Heart right ventricle (tissue), 16 donors: ENCODE measurements around the gene SENP3. TPM values are rescaled to one million over a fixed set of nuclear protein-coding genes. Genes with fewer than 3 reads are reported as not detected.

Source experiments
- ATAC-seq, 8 donors: fragments of 200-7000 bp; cut with Tn5 transposase; one replicate each; pipeline ENCODE4 v1.9.1; 2020; ENCODE audit warnings: mild to moderate bottlenecking in 8 of 8, moderate library complexity in 8 of 8, moderate number of reproducible peaks in 1 of 8
- DNase-seq, 2 donors: peaks; one replicate each; pipeline ENCODE4 v3.0.0-alpha.2; 2020
- H3K27ac ChIP-seq, 10 donors: fragments of 200-600 bp; sonication (generic) in 2 of 10; one replicate each; pipeline versions ENCODE4 v1.5.0 to v1.8.0; 2020 to 2022; ENCODE audit warnings: mild to moderate bottlenecking in 3 of 10
- H3K27me3 ChIP-seq, 7 donors: fragments of 200-600 bp; one replicate each; pipeline ENCODE4 v1.8.0; 2021 to 2022; ENCODE audit warnings: mild to moderate bottlenecking in 2 of 7
- H3K36me3 ChIP-seq, 9 donors: fragments of 200-600 bp; sonication (generic) in 1 of 9; one replicate each; pipeline versions ENCODE4 v1.5.0 to v1.8.0; 2020 to 2022; ENCODE audit warnings: mild to moderate bottlenecking in 2 of 9
- H3K4me1 ChIP-seq, 9 donors: fragments of 200-600 bp; sonication (generic) in 1 of 9; one replicate each; pipeline versions ENCODE4 v1.5.0 to v1.8.0; 2020 to 2022; ENCODE audit warnings: mild to moderate bottlenecking in 4 of 9
- H3K4me3 ChIP-seq, 10 donors: fragments of 200-600 bp; sonication (generic) in 2 of 10; one replicate each; pipeline versions ENCODE4 v1.5.0 to v1.8.0; 2020 to 2022; ENCODE audit warnings: mild to moderate bottlenecking in 7 of 10, moderate library complexity in 2 of 10
- H3K9me3 ChIP-seq, 11 donors: fragments of 200-600 bp in 10 of 11; sonication (generic) in 2 of 11; one replicate each; pipeline versions ENCODE4 v1.5.0 to v1.8.0; 2013 to 2022; ENCODE audit warnings: mild to moderate bottlenecking in 2 of 11, control low read depth in 1 of 11, moderate library complexity in 1 of 11
- WGBS, 2 donors: extraction: QIAGEN DNeasy Blood & Tissue Kit; methylation state at CpG; one replicate each; pipeline ENCODE4 v1.1.7; 2013; ENCODE audit warnings: inconsistent platforms in 1 of 2; 5-methylcytosine and 5-hydroxymethylcytosine counted together
- intact Hi-C, 10 donors: fragments of 100-400 bp; cut with DNase I; formaldehyde crosslinking; loops; one replicate each; pipeline versions ENCODE4 v1.11.1 to v1.14.2; 2022
- polyA plus RNA-seq, 2 donors: library from polyadenylated mRNA; stranded (reverse); fragments of 200-250 nt; gene quantifications; one replicate each; pipeline ENCODE4 v1.2.3, GENCODE V29; 2013
- total RNA-seq, 10 donors: library from RNA; stranded (reverse); fragmentation: NEBNext Ultra II Directional in 3 of 10; extraction: Animal tissue kit (Norgen Biotek cat#: 25700) in 3 of 10; gene quantifications; one replicate each; pipeline versions ENCODE4 v1.2.1 to v1.2.4, GENCODE V29; 2021 to 2023
- TF ChIP-seq, protein P1 (sequence below), 9 donors: fragments of 200-600 bp; sonication (generic) in 2 of 9; IDR thresholded peaks; one replicate each; pipeline versions ENCODE4 v1.5.0 to v1.8.0; 2021 to 2022; ENCODE audit warnings: antibody characterized with exemption in 9 of 9, mild to moderate bottlenecking in 5 of 9, moderate library complexity in 1 of 9
- donor health status: Arrhythmogenic right ventricular cardiomyopathy.
- donor health status: ischemic (EF 13 %, LVEDD 7.1; RV severe dilation, severe dysfunction).
- donor health status: healthy with polysubstance abuse.
- donor health status: DM: no; HTN: yes; CAD: no.
- donor health status: DM: no; HTN: no; CAD: no.
- donor health status: ischemic (EF 25% LVEDD 6.9; RV normal size, moderate dysfunction).
- donor health status: ischemic (EF 25% LVEDD 5.7; RV mildly dilated, moderate dysfunction).
- donor health status: healthy.
- donor health status: DM: yes; HTN: yes; CAD: no.
- donor health status: Ischemic cardiomyopathy.
- donor health status: ischemic (EF 35%, LVEDD 5.7; RV mildly dilated, moderate dysfunction).
- donor health status: nonischemic (EF 11% LVEDD 7.7; RV severe dilation, severe dysfunction).
- donor health status: DM: yes; HTN: yes; CAD: no.
- donor health status: PGD.
- donor health status: ischemic (EF 29% LVEDD 5.4; RV normal size, mild dysfunction).
- donor health status: nonischemic (EF 23%, LVEDD 6.1; RV moderate dilation, normal function).

Gene SENP3
- total and polyA plus RNA-seq, 12 donors: 22.4 to 46.6 (median 28.3) TPM

DNA sequence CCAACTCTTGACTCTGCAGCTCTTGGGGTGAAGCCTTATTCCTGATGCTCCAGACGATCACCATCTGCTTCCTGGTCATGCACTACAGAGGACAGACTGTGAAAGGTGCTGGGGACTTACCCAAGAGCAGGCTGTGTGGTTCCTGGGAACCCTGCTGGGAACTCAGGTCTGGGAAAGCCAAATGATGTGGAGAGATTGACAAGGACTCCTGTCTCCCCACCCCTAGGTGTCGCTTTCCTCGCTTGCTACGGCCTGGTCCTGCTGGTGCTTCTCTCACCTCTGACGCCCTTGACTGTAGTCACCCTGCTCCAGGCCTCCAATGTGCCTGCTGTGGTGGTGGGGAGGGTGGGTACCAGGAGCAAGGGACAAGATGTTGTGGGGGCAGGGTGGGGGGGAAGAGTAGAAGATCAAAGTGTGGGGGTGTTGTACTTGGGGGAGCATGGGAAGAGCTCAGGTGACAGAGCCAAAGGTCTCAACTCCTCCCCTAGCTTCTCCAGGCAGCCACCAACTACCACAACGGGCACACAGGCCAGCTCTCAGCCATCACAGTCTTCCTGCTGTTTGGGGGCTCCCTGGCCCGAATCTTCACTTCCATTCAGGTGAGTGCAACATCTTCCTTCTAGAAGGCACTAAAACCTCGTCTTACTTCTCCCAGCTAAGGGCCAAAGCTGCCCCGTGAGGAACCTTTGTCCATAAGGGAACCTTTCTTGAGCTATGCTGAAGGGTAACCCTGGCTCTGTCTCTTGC lies 25.1 kb downstream of the SENP3 start:
- H3K4me1 ChIP-seq: peaks cover 13 to 64% (median 48%) of the 10 kb centered on the region in 9 donors
- intact Hi-C loops: loop anchor here in 2 of 10 donors (5.0 to 10.0 kb wide), 2 partner anchors 150 to 152 kb away; partner anchors contain the start of genes FGF11 (in 2 of the 2) and TMEM102 (in 2 of the 2)
- no peaks in the 10 kb centered on the region for H3K9me3 ChIP-seq
- DNase-seq (peak in 1 of 2 donors; percentile 38), ATAC-seq (no peak)
- H3K36me3 ChIP-seq: peaks cover 0 to 56% (median 7%) of the 10 kb centered on the region in 9 donors
- 62 to 69% methylated on average over 9 of the region's 9 CpGs for WGBS, 2 donors
- no peaks in the 10 kb centered on the region for H3K27me3 ChIP-seq
- peak overlapping the region in 8 of 10 donors; percentile 35 to 70 (median 63) for H3K27ac ChIP-seq
- H3K4me3 ChIP-seq: no peak overlapping the region
- TF ChIP-seq, protein P1, sequence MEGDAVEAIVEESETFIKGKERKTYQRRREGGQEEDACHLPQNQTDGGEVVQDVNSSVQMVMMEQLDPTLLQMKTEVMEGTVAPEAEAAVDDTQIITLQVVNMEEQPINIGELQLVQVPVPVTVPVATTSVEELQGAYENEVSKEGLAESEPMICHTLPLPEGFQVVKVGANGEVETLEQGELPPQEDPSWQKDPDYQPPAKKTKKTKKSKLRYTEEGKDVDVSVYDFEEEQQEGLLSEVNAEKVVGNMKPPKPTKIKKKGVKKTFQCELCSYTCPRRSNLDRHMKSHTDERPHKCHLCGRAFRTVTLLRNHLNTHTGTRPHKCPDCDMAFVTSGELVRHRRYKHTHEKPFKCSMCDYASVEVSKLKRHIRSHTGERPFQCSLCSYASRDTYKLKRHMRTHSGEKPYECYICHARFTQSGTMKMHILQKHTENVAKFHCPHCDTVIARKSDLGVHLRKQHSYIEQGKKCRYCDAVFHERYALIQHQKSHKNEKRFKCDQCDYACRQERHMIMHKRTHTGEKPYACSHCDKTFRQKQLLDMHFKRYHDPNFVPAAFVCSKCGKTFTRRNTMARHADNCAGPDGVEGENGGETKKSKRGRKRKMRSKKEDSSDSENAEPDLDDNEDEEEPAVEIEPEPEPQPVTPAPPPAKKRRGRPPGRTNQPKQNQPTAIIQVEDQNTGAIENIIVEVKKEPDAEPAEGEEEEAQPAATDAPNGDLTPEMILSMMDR (IDR thresholded peaks at IDR 0.05): peak in 5 of 9 donors; percentile 22 to 45 (median 38)

DNA sequence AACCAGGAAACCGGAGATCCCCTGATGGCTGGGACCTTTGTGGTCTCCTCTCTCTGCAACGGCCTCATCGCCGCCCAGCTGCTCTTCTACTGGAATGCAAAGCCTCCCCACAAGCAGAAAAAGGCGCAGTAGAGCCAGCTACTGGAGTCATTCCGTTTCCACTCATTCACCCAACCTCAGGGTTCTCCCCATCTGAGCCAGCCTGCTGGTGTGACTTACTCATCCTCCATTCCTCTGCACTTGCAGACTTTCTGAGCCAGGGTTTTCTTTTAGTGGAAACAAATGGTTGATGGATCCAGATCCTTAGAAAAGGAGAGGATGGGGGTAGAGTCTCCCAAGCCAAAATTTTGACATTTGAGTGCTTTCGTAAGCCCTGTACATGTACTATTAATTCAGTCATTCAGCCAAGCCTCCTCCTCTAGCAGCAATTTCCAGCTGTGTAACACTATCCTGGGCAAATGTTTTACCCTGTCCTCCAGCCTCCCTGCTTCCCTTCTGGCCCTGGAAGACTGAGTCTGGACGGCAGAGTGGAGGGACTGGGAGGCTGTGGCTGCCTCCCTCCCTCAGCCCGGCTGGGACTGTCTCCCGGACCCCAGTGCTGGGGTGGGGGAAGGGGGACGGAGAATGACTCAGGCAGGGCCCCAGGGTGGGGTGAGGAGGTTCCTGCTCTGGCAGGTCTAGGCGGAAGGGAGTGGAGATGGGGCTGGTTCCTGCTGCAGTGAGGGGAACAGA lies 25.9 kb downstream of the SENP3 start:
- Histone ChIP-seq H3K27ac (peak overlapping the region in 8 of 10 donors; percentile 35 to 70 (median 63)), H3K4me1 (peaks cover 13 to 58% (median 43%) of the 10 kb centered on the region in 9 donors), H3K4me3 (no peak overlapping the region), H3K27me3 (no peaks in the 10 kb centered on the region), H3K9me3 (no peaks in the 10 kb centered on the region), H3K36me3 (peaks cover 0 to 63% (median 15%) of the 10 kb centered on the region in 9 donors)
- DNase-seq: no peak
- WGBS, 2 donors: 72 to 75% methylated on average over 12 of the region's 12 CpGs
- ATAC-seq: no peak
- intact Hi-C loops: loop anchor here in 3 of 10 donors (2.0 to 10.0 kb wide), 3 partner anchors 73 to 153 kb away; partner anchors contain the start of genes FGF11 (in 2 of the 3) and TMEM102 (in 2 of the 3)
- TF ChIP-seq, protein P1 (IDR thresholded peaks at IDR 0.05): no peak

DNA sequence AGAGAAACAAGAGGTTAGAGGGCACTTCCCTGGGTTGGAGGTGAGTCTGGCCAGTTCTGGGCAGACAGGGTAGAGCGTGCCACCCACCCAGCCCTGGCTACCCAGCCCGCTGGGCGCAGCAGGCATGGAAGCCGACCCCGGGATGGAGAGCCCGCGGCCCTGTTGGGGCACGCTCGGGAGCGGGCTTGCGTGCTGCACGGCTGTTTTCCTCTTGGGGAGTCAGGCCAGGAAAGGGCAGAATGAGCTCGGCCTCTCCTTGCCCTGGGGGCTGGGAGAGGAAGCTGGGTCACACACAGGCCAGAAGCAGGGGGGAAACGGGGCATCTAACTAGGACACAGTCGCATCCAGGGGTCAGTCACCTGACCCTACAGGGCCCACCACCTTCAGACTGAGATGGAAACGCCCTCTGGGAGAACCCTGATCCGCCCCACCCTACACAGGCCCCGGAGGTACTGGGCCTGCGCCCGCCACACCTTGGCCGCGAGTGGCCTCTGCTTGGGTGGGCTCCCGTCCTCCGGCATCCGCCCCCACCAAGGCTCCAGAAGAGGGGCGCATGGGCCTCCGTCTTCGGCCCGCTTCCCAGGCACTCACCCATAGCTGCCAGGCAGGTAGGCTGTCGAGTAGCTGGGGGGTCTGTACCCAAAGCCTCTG lies 27.0 kb downstream of the SENP3 start:
- Histone ChIP-seq H3K27ac (peak overlapping the region in 9 of 10 donors; percentile 8 to 68 (median 57)), H3K4me3 (peak overlapping the region in 9 of 10 donors; percentile 27 to 58 (median 49)), H3K4me1 (peaks cover 8 to 49% (median 35%) of the 10 kb centered on the region in 9 donors), H3K36me3 (peaks cover 4 to 74% (median 24%) of the 10 kb centered on the region in 9 donors), H3K9me3 (no peaks in the 10 kb centered on the region), H3K27me3 (no peaks in the 10 kb centered on the region)
- DNase-seq (no peak), ATAC-seq (peak in 3 of 8 donors; percentile 0 to 22 (median 2))
- TF ChIP-seq, protein P1 (IDR thresholded peaks at IDR 0.05): no peak
- WGBS, 2 donors: 64 to 65% methylated on average over 30 of the region's 30 CpGs
- intact Hi-C loops: loop anchor here in 4 of 10 donors (1.0 to 10.0 kb wide), 4 partner anchors 74 to 154 kb away; partner anchors contain the start of genes FGF11 (in 2 of the 4) and TMEM102 (in 2 of the 4)
